H1 (cell line): ENCODE results near the gene TCAF1. TPM values are rescaled to one million over a fixed set of nuclear protein-coding genes. Genes with fewer than 3 reads are reported as not detected.

Experiments used
- ATF2 ChIP-seq: IDR thresholded peaks from 2 replicates; pipeline ENCODE4 v1.6.1; 2012; ENCODE audit warnings: low read length, inconsistent platforms
- ATF3 ChIP-seq: IDR thresholded peaks from 2 replicates; pipeline ENCODE4 v1.6.1; 2011; ENCODE audit warnings: low read depth, mild to moderate bottlenecking, low read length; ENCODE audit not compliant: insufficient read depth
- SIRT6 ChIP-seq: IDR thresholded peaks from one replicate; pipeline ENCODE4 v1.7.1; 2012; ENCODE audit warnings: low read length, inconsistent platforms
- polyA plus RNA-seq, 7 experiments: library from polyadenylated mRNA; depleted of rRNA in 3 of 7; stranded (reverse) in 5 of 7; unstranded in 2 of 7; fragments of >200 nt in 5 of 7; fragments of 200-250 nt in 2 of 7; gene quantifications; 1 replicate in 5 of 7; 2 replicates in 1 of 7; 4 replicates in 1 of 7; pipeline versions ENCODE4 v1.2.1 to v1.2.3, GENCODE V29; 2011 to 2013; ENCODE audit warnings: missing spikeins in 2 of 7, mixed read lengths in 2 of 7
- total RNA-seq: library from RNA; stranded (reverse); fragmentation: NEBNext Ultra II Directional; extraction: Animal tissue kit (Norgen Biotek cat#: 25700); gene quantifications from 2 replicates; pipeline ENCODE4 v1.2.1, GENCODE V29; 2021

TCAF1 gene
- total and polyA plus RNA-seq, 2 of the 8 experiments (the other 6 are each of a cell fraction or from before 2014, with no cell fraction given), result 9.6 to 28.0 TPM

- TF ChIP-seq ATF2 (no peak), SIRT6 (no peak), ATF3 (no peak)
Observed at GRCh38 chr7:143901668-143902331, at the start of gene TCAF1 (continued).
